Transverse colon (tissue), 4 donors: ENCODE measurements around the gene TMEM108. TPM values are rescaled to one million over a fixed set of nuclear protein-coding genes. Genes with fewer than 3 reads are reported as not detected.

Experiments
- DNase-seq: peaks from one replicate; pipeline ENCODE4 v3.0.0-alpha.2; 2019
- H3K27ac ChIP-seq, 4 donors: fragments of 200-600 bp; sonication (generic); 2 replicates each; pipeline ENCODE4 v1.5.1; 2016 to 2018; ENCODE audit warnings: inconsistent platforms in 4 of 4
- H3K27me3 ChIP-seq: fragments of 200-600 bp; sonication (generic); 2 replicates; pipeline ENCODE4 v1.5.1; 2017; ENCODE audit warnings: inconsistent platforms
- H3K36me3 ChIP-seq, 4 donors: fragments of 200-600 bp; sonication (generic); 2 replicates each; pipeline ENCODE4 v1.5.1; 2017 to 2019; ENCODE audit warnings: inconsistent platforms in 4 of 4
- H3K4me1 ChIP-seq, 4 donors: fragments of 200-600 bp; sonication (generic); 2 replicates each; pipeline ENCODE4 v1.5.1; 2017 to 2020; ENCODE audit warnings: inconsistent platforms in 4 of 4
- H3K4me3 ChIP-seq, 4 donors: fragments of 200-600 bp; sonication (generic); 1 replicate in 1 of 4; 2 replicates in 3 of 4; pipeline versions ENCODE4 v1.5.1 to v1.6.1; 2017 to 2019; ENCODE audit warnings: inconsistent platforms in 4 of 4
- H3K9me3 ChIP-seq, 2 donors: fragments of 200-600 bp; sonication (generic); 2 replicates each; pipeline ENCODE4 v1.5.1; 2017 to 2019; ENCODE audit warnings: inconsistent platforms in 2 of 2
- EP300 ChIP-seq: sonication (generic); formaldehyde crosslinking; IDR thresholded peaks from one replicate; pipeline ENCODE4 v1.6.1; 2017; ENCODE audit warnings: antibody characterized with exemption, low read depth
- POLR2A ChIP-seq: fragments of 450-650 bp; IDR thresholded peaks from one replicate; pipeline ENCODE4 v1.6.1; 2016; ENCODE audit warnings: antibody characterized with exemption, mild to moderate bottlenecking, moderate library complexity
- POLR2AphosphoS5 ChIP-seq, 3 donors: sonication (generic); formaldehyde crosslinking; IDR thresholded peaks; one replicate each; pipeline ENCODE4 v1.6.1; 2016; ENCODE audit warnings: antibody characterized with exemption in 3 of 3
- WGBS, 2 donors: methylation state at CpG; one replicate each; pipeline ENCODE4 v1.1.5; 2018; ENCODE audit warnings: low coverage in 1 of 2; 5-methylcytosine and 5-hydroxymethylcytosine counted together
- in situ Hi-C, 4 donors: fragments of 200-750 bp; cut with MboI; loops; one replicate each; pipeline versions ENCODE4 v1.15.0 to v1.15.1; 2017; ENCODE audit warnings: low sequenced_read_pairs in 3 of 4, low pct_ligation_motif_present in 1 of 4, low pct_unique_long_range_greater_than_20kb in 1 of 4
- intact Hi-C: fragments of 100-400 bp; cut with DNase I; formaldehyde crosslinking; loops from one replicate; pipeline ENCODE4 v1.15.1; 2023; ENCODE audit warnings: low total_unique reads
- total RNA-seq, 4 donors: library from RNA; depleted of rRNA; stranded (reverse); fragments of >200 nt; gene quantifications; one replicate each; pipeline ENCODE4 v1.1.0, GENCODE V29; 2016
- TF ChIP-seq, protein P1 (sequence below), 5 experiments: fragments of 200-600 bp in 3 of 5; fragments of 450-650 bp in 2 of 5; sonication (generic) in 3 of 5; IDR thresholded peaks; 1 replicate in 2 of 5; 2 replicates in 3 of 5; pipeline ENCODE4 v1.5.1; 2016 to 2017; ENCODE audit warnings: antibody characterized with exemption in 5 of 5, inconsistent platforms in 3 of 5, mild to moderate bottlenecking in 2 of 5, moderate library complexity in 1 of 5

TMEM108 gene
- total RNA-seq, 4 donors from 2014 or later: 0.14 to 1.4 (median 0.80) TPM; not detected in 1

DNA sequence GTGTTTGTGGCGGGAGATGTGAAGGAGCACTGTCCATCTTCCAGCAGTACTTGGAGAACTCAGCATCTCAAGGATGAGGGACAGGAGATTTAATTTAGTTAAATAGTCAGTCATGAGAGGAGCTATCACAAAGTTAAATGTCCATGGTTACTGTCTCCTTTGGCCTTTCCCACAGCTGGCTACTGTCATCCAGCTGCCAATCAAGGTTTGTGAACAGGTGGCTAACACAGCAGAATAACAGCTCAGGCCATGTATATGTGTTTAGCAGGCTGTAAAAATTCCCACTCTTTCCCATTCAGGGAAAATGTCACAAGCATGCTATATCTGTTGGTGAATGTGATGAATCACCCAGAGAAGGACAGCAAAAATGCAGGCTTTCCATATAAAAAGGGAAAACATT, 120.5 kb downstream of the TMEM108 start:
- TF ChIP-seq, protein P1, sequence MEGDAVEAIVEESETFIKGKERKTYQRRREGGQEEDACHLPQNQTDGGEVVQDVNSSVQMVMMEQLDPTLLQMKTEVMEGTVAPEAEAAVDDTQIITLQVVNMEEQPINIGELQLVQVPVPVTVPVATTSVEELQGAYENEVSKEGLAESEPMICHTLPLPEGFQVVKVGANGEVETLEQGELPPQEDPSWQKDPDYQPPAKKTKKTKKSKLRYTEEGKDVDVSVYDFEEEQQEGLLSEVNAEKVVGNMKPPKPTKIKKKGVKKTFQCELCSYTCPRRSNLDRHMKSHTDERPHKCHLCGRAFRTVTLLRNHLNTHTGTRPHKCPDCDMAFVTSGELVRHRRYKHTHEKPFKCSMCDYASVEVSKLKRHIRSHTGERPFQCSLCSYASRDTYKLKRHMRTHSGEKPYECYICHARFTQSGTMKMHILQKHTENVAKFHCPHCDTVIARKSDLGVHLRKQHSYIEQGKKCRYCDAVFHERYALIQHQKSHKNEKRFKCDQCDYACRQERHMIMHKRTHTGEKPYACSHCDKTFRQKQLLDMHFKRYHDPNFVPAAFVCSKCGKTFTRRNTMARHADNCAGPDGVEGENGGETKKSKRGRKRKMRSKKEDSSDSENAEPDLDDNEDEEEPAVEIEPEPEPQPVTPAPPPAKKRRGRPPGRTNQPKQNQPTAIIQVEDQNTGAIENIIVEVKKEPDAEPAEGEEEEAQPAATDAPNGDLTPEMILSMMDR (IDR thresholded peaks at IDR 0.05): no peak
- TF ChIP-seq POLR2AphosphoS5 (IDR thresholded peaks at IDR 0.05) (no peak), EP300 (no peak), POLR2A (no peak)
- in situ Hi-C loops (no loop called here), intact Hi-C loops (no loop called here)
- Histone ChIP-seq H3K27me3 (no peaks in the 10 kb centered on the region), H3K4me3 (no peak overlapping the region), H3K9me3 (no peaks in the 10 kb centered on the region), H3K27ac (no peak overlapping the region), H3K36me3 (no peaks in the 10 kb centered on the region), H3K4me1 (no peaks in the 10 kb centered on the region)
- no peak for DNase-seq
- WGBS, 2 donors: 95 to 100% methylated on average over 1 of the region's 1 CpG

DNA sequence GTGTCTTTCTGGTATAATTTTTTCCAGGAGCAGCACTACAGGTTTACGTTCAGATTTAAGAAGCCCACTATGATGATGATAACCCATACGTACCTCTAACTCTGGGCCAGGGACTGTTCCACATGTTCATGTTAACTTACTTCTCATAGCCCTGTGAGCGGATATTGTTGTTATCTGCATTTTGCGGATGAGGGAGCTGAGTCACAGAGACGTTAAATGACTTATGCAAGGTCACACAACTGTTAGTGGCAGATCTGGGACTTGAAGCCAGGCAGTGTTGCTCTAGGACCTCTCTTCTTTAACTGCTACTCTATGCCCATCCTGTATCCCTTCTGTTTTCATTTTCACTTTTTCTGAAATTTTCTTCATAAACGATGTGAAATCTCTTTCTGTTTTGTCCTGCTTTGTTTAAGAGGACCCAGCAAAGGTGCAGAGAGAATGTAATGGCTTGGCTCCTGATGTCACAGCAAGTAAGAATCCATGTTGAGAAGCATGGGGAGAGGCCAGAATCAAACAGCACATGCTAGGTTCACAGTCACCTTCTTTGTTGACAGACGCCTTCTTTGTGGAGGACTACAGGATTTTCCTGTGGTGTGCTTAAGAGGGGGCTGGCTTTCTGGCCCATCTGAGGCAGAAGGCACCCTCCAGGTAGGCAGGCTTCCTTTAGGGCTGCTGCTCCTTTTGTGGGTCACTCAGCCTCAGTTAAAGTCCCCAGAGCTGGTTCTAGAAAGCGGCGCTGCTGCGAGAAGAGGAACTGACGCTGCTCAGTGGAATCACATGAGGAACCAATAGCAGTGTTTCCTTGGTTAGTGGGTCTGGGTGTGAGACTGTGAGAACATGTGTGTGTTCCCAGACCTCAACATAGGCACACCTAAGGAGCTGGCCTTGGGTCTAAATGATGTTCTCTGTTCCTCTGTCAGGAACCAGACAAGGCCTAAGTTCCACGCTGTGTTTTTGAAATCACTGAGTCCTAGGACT, 121.6 kb downstream of the TMEM108 start:
- DNase-seq: no peak
- TF ChIP-seq POLR2A (no peak), EP300 (no peak), POLR2AphosphoS5 (IDR thresholded peaks at IDR 0.05) (no peak)
- TF ChIP-seq, protein P1 (IDR thresholded peaks at IDR 0.05): no peak
- WGBS, 2 donors: 81 to 84% methylated on average over 6 to 12 of the region's 12 CpGs
- H3K4me3 ChIP-seq: no peak overlapping the region
- no peaks in the 10 kb centered on the region for H3K36me3 ChIP-seq
- H3K9me3 ChIP-seq: no peaks in the 10 kb centered on the region
- H3K4me1 ChIP-seq: no peaks in the 10 kb centered on the region
- H3K27ac ChIP-seq: no peak overlapping the region
- intact Hi-C loops: no loop called here
- no peaks in the 10 kb centered on the region for H3K27me3 ChIP-seq
- in situ Hi-C loops: no loop called here

DNA sequence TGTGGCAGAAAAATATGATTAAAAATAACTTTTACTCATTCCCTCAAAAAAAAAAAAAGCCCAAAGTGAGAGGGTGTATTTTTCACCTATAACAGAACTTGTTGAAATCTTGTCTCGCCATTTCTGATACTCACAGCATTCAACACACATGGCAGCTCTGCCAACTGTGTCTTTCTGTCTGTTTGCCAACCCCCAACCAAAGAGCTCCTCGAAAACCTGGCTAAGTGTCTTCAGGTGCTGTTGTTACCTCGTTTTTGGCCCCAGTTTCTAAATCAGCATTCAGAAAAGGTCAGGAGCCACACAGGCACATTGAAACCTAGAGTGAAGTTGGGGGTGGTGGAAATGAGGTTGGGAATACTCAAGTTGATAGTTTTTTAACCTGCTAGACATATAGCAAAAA, 123.5 kb downstream of the TMEM108 start:
- intact Hi-C loops: no loop called here
- 51 to 56% methylated on average over 3 of the region's 3 CpGs for WGBS, 2 donors
- TF ChIP-seq POLR2AphosphoS5 (IDR thresholded peaks at IDR 0.05) (no peak), EP300 (no peak), POLR2A (no peak)
- TF ChIP-seq, protein P1 (IDR thresholded peaks at IDR 0.05): no peak

DNA sequence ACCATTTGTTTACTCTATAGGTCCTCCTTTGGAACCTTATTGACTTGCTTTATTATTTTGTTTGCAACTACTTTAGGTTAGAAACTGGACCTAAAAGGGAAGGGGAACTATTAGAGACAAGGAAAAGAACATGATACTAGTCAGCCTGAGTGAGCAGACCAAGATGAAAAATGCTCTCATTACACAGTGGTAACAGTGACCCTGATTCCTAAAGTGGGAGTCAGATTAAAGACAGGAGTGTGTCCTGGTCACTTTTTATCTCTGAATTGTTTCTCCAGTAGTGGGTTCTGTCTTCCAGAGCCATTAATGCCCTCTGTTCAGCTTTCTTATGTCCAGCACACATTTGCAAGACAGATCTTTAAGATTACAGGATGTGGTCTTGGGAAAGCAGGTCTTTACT, 124.1 kb downstream of the TMEM108 start:
- TF ChIP-seq EP300 (no peak), POLR2A (no peak), POLR2AphosphoS5 (IDR thresholded peaks at IDR 0.05) (no peak)
- TF ChIP-seq, protein P1 (IDR thresholded peaks at IDR 0.05): no peak

More for the DNA sequence above, 123.5 kb downstream of the TMEM108 start:
- H3K4me1 ChIP-seq: no peaks in the 10 kb centered on the region
- H3K27ac ChIP-seq: no peak overlapping the region
- H3K9me3 ChIP-seq: no peaks in the 10 kb centered on the region
- no peaks in the 10 kb centered on the region for H3K36me3 ChIP-seq
- in situ Hi-C loops: no loop called here
- DNase-seq: no peak
- H3K4me3 ChIP-seq: no peak overlapping the region
- no peaks in the 10 kb centered on the region for H3K27me3 ChIP-seq

More for the DNA sequence above, 124.1 kb downstream of the TMEM108 start:
- in situ Hi-C loops: no loop called here
- H3K4me1 ChIP-seq: no peaks in the 10 kb centered on the region
- intact Hi-C loops: no loop called here
- H3K27ac ChIP-seq: no peak overlapping the region
- H3K36me3 ChIP-seq: no peaks in the 10 kb centered on the region
- H3K27me3 ChIP-seq: no peaks in the 10 kb centered on the region
- DNase-seq: no peak
- no peak overlapping the region for H3K4me3 ChIP-seq
- no peaks in the 10 kb centered on the region for H3K9me3 ChIP-seq
